ENCODE data around the gene HRC.
"Not testable (repeated sequence)": the region's sequence is repeated elsewhere in the genome, so short reads cannot be mapped to it uniquely, and the experiment has no call there.

The HRC gene

DNA sequence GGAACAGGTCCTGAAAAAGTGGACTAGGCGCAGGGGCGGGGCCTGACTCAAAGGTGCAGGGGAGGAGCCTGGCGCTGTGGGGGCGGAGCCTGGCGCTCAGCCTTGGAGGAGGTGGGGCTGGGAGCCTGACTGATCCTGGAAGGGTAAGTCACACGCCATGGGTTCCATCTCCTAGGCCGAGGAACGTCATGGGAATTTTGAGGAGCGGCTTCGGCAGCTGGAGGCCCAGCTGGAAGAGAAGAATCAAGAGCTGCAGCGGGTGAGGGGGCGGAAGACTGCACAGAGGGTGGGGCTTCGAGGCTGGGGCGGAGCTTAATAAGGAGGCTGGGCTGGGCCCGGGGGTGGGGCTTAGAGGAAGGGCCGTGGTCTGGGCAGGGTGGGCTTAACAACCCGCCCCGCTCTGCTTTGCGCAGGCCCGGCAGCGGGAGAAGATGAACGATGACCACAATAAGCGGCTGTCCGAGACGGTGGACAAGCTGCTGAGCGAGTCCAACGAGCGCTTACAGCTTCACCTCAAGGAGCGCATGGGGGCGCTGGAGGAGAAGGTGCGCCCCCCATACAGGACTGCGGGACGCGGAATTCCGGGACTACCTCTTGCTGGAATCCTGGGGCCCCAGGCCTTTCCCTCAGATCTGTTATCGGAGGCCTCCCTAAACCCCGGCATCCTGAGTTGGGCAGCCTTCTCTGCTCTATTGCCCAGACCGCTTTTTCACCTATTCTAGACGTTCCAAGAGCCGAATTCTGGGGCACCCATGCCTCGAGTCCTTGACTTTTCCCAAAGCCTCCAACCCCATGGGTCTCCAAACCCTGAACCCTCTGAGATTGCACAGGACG is 21.4 kb downstream of the HRC start:
- H3K4me3 ChIP-seq (ENCODE audit: low read length): peak overlapping the region; percentile 15; the same call in 1 of the 2 replicates
- TF ChIP-seq, protein P1, sequence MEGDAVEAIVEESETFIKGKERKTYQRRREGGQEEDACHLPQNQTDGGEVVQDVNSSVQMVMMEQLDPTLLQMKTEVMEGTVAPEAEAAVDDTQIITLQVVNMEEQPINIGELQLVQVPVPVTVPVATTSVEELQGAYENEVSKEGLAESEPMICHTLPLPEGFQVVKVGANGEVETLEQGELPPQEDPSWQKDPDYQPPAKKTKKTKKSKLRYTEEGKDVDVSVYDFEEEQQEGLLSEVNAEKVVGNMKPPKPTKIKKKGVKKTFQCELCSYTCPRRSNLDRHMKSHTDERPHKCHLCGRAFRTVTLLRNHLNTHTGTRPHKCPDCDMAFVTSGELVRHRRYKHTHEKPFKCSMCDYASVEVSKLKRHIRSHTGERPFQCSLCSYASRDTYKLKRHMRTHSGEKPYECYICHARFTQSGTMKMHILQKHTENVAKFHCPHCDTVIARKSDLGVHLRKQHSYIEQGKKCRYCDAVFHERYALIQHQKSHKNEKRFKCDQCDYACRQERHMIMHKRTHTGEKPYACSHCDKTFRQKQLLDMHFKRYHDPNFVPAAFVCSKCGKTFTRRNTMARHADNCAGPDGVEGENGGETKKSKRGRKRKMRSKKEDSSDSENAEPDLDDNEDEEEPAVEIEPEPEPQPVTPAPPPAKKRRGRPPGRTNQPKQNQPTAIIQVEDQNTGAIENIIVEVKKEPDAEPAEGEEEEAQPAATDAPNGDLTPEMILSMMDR (conservative IDR thresholded peaks at IDR 0.05; ENCODE audit: low read length): no peak
- peak; percentile 40 for DNase-seq (ENCODE audit: low read depth)

- H3K4me3 ChIP-seq (ENCODE audit: low read length): no peak overlapping the region
- TF ChIP-seq, protein P1 (conservative IDR thresholded peaks at IDR 0.05; ENCODE audit: low read length): no peak
- no peak for DNase-seq (ENCODE audit: low read depth)
These were observed 22.1 kb downstream of the HRC start for GRCh38 chr19:49132974-49133609.

DNA sequence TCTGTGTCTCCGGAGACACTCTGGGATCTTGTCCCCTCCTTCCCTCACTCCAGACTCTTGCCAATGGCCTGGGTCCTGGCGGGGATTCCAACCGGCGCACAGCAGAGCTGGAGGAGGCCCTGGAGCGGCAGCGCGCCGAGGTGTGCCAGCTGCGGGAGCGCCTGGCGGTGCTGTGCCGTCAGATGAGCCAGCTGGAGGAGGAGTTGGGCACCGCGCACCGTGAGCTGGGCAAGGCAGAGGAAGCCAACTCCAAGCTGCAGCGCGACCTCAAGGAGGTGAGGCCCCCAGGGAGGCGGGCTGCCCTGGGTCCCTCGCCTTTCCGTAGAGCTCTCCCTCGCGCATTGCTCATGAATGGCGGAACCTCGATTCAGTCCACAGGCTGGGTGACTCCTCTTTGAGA is 24.9 kb downstream of the HRC start:
- no peak for DNase-seq (ENCODE audit: low read depth)
- TF ChIP-seq, protein P1 (conservative IDR thresholded peaks at IDR 0.05; ENCODE audit: low read length): no peak
- no peak overlapping the region for H3K4me3 ChIP-seq (ENCODE audit: low read length)

DNA sequence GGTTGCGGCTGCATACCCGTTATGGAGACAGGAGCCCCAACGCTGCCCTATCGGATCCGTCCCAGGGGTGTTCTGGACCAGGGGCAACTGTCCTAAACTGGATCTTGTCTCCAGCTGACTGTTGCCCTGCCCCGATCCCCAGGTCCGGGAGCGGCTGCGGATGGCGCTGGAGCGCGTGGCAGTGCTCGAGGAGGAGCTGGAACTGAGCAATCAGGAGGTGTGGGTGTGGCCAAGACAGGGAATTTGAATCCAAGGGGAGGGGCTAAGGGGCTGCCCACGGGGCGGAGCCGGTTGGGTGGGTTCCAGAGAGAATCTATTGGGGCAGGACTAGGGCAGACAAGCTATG is 26.0 kb downstream of the HRC start:
- H3K4me3 ChIP-seq (ENCODE audit: low read length): no peak overlapping the region
- TF ChIP-seq, protein P1 (conservative IDR thresholded peaks at IDR 0.05; ENCODE audit: low read length): no peak
- no peak for DNase-seq (ENCODE audit: low read depth)

DNA sequence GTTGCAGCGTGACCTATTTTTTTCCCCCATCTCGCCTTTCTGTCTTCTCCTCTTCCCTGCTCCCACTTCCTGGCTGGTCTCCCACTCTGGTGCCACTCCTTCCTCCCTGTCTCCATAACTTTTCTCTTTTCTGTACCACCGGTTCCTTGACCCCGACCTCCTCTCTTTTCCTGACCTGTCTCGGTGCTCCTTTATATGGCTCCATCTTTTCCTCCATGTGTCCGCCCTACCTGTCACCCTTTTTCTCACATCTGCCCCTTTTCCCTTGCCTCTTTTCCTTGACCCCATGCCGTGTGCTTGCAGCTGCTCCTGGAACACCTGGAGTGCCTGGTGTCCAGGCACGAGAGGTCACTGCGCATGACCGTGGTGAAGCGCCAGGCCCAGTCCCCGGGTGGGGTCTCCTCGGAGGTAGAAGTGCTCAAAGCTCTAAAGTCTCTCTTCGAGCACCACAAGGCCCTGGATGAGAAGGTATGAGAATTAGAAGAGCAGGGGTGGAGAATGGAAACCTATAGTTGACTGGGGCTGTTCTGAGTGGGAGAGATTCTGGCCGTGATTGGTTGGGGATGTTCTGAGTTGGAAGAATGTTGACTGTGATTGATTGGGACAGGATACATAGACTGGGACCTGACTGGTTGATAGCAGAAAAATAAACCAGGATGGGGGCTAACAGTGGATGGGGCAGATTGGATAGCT is 26.5 kb downstream of the HRC start:
- TF ChIP-seq, protein P1 (conservative IDR thresholded peaks at IDR 0.05; ENCODE audit: low read length): no peak
- DNase-seq (ENCODE audit: low read depth): no peak
- H3K4me3 ChIP-seq (ENCODE audit: low read length): no peak overlapping the region

GRCh38 chr19:49127674-49128544 is 27.3 kb downstream of the HRC start:
- DNase-seq (ENCODE audit: low read depth): peak; percentile 96
- TF ChIP-seq, protein P1 (conservative IDR thresholded peaks at IDR 0.05; ENCODE audit: low read length): no peak; the same call in 1 of the 2 replicates
- H3K4me3 ChIP-seq (ENCODE audit: low read length): peak overlapping the region; percentile 57

DNA sequence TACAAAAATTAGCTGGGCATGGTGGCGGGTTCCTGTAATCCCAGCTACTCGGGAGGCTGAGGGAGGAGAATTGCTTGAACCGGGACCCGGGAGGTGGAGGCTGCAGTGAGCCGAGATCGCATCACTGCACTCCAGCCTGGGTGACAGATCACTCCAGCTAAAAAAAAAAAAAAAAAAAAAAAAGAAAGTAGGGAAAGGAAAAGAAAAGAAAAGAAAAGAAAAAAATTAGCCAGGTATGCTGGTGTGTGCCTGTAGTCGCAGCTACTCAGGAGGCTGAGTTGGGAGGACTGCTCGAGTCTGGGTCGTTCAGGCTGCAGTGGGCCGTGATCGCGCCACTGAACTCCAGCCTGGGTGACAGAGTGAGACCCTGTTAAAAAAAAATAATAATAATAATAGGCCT is 28.0 kb downstream of the HRC start:
- not testable (repeated sequence) for H3K4me3 ChIP-seq (ENCODE audit: low read length); DNase-seq (ENCODE audit: low read depth)
